ENCODE data around the gene UBE2J2.

DNA sequence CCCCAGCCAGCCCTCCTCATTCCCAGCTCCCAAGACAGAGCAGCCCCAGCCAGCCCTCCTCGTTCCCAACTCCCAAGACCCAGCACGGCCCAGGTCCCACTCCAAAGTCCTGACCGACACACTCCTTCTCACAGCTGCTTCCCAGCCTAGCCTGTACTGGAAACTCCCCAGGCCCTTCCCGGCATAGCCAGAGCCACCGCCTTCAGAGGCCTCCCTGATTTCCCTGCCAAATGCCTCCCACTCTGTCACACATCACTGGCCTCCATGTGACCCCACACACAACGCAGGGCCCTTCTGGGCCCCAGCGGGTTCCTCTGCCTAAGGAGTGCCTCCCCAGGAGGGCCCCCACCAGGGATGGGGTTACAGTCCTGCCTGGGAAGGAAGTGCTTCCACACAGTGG lies 2.8 kb downstream of the UBE2J2 start:
- TF ChIP-seq, protein P1, sequence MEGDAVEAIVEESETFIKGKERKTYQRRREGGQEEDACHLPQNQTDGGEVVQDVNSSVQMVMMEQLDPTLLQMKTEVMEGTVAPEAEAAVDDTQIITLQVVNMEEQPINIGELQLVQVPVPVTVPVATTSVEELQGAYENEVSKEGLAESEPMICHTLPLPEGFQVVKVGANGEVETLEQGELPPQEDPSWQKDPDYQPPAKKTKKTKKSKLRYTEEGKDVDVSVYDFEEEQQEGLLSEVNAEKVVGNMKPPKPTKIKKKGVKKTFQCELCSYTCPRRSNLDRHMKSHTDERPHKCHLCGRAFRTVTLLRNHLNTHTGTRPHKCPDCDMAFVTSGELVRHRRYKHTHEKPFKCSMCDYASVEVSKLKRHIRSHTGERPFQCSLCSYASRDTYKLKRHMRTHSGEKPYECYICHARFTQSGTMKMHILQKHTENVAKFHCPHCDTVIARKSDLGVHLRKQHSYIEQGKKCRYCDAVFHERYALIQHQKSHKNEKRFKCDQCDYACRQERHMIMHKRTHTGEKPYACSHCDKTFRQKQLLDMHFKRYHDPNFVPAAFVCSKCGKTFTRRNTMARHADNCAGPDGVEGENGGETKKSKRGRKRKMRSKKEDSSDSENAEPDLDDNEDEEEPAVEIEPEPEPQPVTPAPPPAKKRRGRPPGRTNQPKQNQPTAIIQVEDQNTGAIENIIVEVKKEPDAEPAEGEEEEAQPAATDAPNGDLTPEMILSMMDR (conservative IDR thresholded peaks at IDR 0.05; ENCODE audit: low read depth in 2 of 2): no peak
- TF ChIP-seq EZH2 (IDR thresholded peaks at IDR 0.05; ENCODE audit: low read depth, unreplicated experiment) (no peak), CREB1 (CRISPR knock-in tag; IDR thresholded peaks at IDR 0.05; ENCODE audit: low read depth) (no peak), POLR2AphosphoS5 (IDR thresholded peaks at IDR 0.05; ENCODE audit: low read depth) (no peak), ETS1 (IDR thresholded peaks at IDR 0.05) (no peak), REST (IDR thresholded peaks at IDR 0.05; ENCODE audit: unreplicated experiment) (no peak), JUNB (IDR thresholded peaks at IDR 0.05; ENCODE audit: unreplicated experiment) (no peak), EZH2phosphoT487 (IDR thresholded peaks at IDR 0.05; ENCODE audit: unreplicated experiment) (no peak)

Measured in GM23338 (cell line).